T-helper 2 cell treated with Interferon-gamma antibody and Interleukin-4, amounts not matched to agents 100 ng/mL and 5 ng/mL, for 36 hours (primary cell): ENCODE results near the gene MLH3. TPM values are rescaled to one million over a fixed set of nuclear protein-coding genes. Genes with fewer than 3 reads are reported as not detected.

Experiments used
- intact Hi-C: fragments of 100-400 bp; cut with micrococcal nuclease; formaldehyde crosslinking; loops from one replicate; pipeline ENCODE4 v1.15.1; 2023
- total RNA-seq: library from RNA; stranded (reverse); gene quantifications from 2 replicates; pipeline ENCODE4 v1.2.3, GENCODE V29; 2022

The MLH3 gene
- total RNA-seq, 1 donor from 2014 or later: 23.7 TPM

- intact Hi-C loops: no loop called here
These were observed 62.3 kb downstream of the MLH3 start for GRCh38 chr14:74988993-74989392.

DNA sequence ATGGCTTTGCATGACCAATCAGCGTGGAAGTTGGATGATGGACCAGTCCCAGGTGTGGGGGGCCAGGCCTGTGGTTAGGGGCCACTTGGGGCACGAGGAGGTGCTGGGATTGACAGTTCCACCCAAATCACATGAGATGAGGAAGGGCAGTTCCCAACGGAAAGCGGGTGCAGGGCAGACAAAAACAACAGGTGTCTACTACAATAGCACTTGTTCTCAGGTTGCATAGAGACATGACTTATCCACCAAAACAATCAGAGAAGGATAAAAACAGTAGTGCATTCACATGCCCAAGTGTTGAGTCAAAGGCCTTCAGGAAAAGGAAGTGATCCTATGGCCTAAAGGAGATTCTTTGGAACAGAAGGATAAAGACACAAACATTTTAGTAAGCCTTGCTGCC is 63.1 kb downstream of the MLH3 start:
- intact Hi-C loops: no loop called here

GRCh38 chr14:74985806-74986205 is 65.5 kb downstream of the MLH3 start:
- intact Hi-C loops: no loop called here

GRCh38 chr14:74985028-74985310 is 66.3 kb downstream of the MLH3 start:
- intact Hi-C loops: no loop called here

GRCh38 chr14:74984236-74985027 is 66.8 kb downstream of the MLH3 start:
- intact Hi-C loops: no loop called here

- intact Hi-C loops: no loop called here
These were observed 67.9 kb downstream of the MLH3 start for GRCh38 chr14:74983343-74983742.

DNA sequence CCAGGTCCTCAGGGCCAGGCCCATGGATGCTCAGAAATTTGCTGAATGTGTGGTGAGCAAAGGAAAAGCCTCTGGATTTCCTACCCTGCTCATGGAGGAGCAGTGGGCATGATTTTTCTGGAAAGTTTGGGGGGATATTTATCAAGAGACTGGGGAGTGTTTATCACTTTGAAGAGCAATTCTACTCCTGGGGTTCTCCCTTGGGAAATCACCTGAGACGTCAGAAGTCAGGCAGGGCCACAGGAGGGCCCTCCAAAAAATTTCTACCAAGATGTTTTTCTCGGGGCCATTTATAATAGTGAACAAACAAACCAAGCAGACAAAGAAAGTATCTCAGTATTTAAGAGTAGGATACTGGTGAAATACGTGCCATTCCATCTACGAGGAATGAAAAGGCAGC is 68.6 kb downstream of the MLH3 start:
- intact Hi-C loops: no loop called here

DNA sequence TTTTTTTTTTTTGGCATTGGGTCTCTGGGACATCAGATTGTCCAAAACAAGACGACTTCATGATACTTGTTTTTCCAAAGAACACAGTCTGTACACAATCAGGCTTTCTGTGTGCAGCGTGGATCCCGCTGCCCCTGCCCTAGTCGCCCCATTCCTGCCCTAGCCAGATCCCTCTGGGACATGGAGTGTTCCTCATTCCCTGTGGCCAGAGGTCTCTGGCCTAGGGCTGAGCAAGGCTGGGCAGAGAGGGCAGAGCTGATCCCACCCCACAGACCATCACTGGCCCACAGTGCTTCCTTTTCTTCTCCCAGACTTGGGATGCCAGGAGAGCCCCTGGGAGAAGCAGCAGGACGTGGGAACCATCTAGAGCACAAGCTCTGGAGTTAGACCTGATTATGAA is 69.4 kb downstream of the MLH3 start:
- intact Hi-C loops: no loop called here

- intact Hi-C loops: no loop called here
These were observed 69.8 kb downstream of the MLH3 start for GRCh38 chr14:74981462-74981782.

- intact Hi-C loops: no loop called here
These were observed 70.4 kb downstream of the MLH3 start for GRCh38 chr14:74980731-74981461.

DNA sequence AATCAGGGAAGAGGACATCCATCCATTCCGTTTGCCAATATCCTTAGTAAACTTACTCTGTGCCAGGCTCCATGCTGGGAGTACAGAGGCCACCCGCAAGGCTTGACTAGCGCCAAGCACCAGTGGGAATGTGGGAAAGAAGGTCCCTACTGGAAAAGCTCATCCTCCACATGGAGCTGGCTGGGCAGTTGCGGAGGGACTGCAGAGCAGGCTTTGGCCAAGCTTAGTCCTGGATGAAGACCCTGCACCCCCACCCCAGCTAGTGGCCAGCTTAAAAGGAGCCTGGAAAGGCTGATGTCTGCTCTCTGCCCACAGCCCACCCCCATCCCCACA is 70.9 kb downstream of the MLH3 start:
- intact Hi-C loops: no loop called here

- intact Hi-C loops: no loop called here
These were observed 71.5 kb downstream of the MLH3 start for GRCh38 chr14:74979442-74980397.

GRCh38 chr14:74979029-74979428 is 72.2 kb downstream of the MLH3 start:
- intact Hi-C loops: no loop called here

GRCh38 chr14:74978416-74978947 is 72.8 kb downstream of the MLH3 start:
- intact Hi-C loops: no loop called here

- intact Hi-C loops: no loop called here
These were observed 73.3 kb downstream of the MLH3 start for GRCh38 chr14:74977901-74978385.

DNA sequence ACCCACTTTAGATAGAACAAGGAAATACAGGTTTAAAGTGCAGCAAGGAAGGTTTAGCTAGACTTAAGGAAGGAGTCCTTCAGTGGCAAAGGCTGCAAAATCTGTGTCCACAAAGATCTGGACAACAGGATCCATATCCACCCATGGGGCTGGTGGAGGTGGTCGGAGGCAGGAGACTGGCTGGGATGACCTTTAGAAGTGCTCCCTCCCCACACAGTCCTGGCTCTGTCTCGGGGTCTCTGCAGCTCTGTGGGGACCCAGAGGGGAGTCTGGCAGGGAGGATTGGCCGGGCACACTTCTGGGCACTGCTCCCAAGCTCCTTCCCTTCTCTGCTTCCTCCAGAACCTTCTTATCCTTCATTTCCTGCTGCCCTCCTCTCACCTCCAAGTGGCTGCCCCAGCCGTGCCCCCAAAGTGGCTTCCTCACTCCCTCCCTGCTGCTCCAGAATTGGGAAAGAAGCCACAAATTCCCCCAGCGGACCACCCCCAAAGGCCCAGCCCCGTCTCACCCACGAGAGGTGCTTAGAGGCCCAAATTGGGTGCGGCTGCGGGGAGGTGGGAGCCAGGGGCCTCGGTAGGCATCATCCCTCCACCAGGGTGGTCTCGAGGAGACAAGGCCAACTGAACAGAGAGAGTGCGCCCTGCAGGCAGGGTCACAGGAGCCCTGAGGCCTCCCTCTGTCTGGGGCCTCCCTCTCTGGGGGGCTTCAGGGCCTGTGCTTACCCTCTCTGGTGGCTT is 73.9 kb downstream of the MLH3 start:
- intact Hi-C loops: no loop called here

DNA sequence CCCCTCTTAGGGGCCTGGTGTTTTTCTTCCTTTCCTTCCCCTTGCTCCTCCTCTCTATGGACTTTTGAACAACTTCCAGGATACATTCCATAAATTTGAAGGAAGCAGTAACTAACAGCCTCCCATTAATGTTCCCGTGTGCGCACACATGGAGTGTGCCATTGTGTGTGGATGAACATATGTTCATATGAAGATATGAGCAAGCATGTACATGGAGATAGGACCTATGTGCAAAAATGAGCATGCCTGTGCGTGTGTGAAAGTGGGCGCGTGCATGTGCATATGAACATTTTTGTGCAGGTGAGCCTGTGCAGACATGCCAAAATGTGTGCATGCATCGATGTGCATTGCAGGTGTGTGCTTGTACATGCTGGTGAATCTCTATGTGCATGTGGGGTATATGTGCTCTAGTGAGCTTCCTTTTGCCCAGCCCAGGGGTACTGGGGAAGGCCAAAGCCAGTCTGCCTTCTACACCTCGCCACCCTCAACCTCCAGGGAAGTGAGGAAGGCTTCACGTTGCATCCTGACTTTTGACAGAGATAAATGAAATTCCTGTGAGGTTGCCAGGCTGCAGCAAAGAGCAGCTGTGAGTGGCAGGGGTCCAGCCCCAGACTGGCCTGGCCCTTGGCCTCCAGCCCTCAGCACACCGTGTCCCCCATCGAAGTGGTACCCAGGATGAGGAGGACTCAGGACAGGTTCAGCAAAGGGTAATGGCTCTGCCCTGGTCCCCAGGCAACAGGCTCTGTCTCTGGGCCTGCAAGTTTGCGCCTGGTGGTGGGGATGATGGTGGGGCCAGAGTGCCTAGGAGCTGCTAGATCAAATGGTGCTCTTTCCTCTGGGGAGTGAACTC is 74.8 kb downstream of the MLH3 start:
- intact Hi-C loops: no loop called here

GRCh38 chr14:74975059-74975810 is 76.0 kb downstream of the MLH3 start:
- intact Hi-C loops: no loop called here

GRCh38 chr14:74974364-74975058 is 76.8 kb downstream of the MLH3 start:
- intact Hi-C loops: no loop called here
